ENCODE results near the gene CPNE1. TPM values are rescaled to one million over a fixed set of nuclear protein-coding genes. Genes with fewer than 3 reads are reported as not detected.

CPNE1 gene
- total and polyA plus RNA-seq, 10 of the 15 experiments (the other 5 are each of a cell fraction or from before 2014, with no cell fraction given): 84.9 to 209 (median 146) TPM

GRCh38 chr20:35619196-35620095, 45.3 kb downstream of the CPNE1 start:
- no TSS peak for BruUV-seq (replicated peaks)
- Histone ChIP-seq H3K4me2 (ENCODE audit: control insufficient read depth, insufficient read depth) (peak overlapping the region; percentile 82), H2AFZ (ENCODE audit: control insufficient read depth, low read depth, low read length) (peak overlapping the region; percentile 73), H3K9ac (ENCODE audit: control insufficient read depth, insufficient read depth, low read length) (no peak overlapping the region), H4K20me1 (ENCODE audit: control insufficient read depth, insufficient read depth) (no peaks in the 10 kb centered on the region), H3K27ac (ENCODE audit: control insufficient read depth, insufficient read depth) (no peak overlapping the region), H3K4me3 (peak overlapping the region; percentile 99), H3K79me2 (ENCODE audit: control insufficient read depth, insufficient read depth, low read length) (no peaks in the 10 kb centered on the region; the same call in none of the 2 replicates), H3K4me1 (ENCODE audit: control insufficient read depth, insufficient read depth, low read length) (peaks cover 25% of the 10 kb centered on the region), H3K27me3 (replicated peaks in 1 of 2; ENCODE audit: control insufficient read depth in 2 of 2, insufficient read depth in 2 of 2, low read length in 1 of 2) (no peaks in the 10 kb centered on the region), H3K9me3 (replicated peaks; ENCODE audit: control insufficient read depth, insufficient read depth, low read length) (no peaks in the 10 kb centered on the region), H3K36me3 (ENCODE audit: control insufficient read depth in 2 of 2, insufficient read depth in 2 of 2, low read length in 1 of 2) (peaks cover 0 to 1% of the 10 kb centered on the region in 2 experiments; a peak in 1 of 4 replicates)
- FAIRE-seq: peak; percentile 80
- DNase-seq (ENCODE audit: low read depth, low spot score): peak; percentile 45
- in situ Hi-C loops (cut with MboI) (no loop called here), intact Hi-C loops (cut with micrococcal nuclease; ENCODE audit: unreplicated experiment) (loop anchor here (2.0 to 10.0 kb wide), 3 partner anchors 45 to 155 kb away; partner anchors contain the start of genes CPNE1, ERGIC3 and RBM12)
- RAD21 ChIA-PET (ENCODE audit: unreplicated experiment): interaction anchor here (0.7 to 3.1 kb wide), 14 partner anchors 10 to 474 kb away, joined by 3 to 29 read pairs (median 4); partner anchors contain the start of genes CPNE1, ERGIC3, RBM12 and RBM39
- WGBS (ENCODE audit: insufficient coverage, insufficient replicate concordance, low lambda C conversion rate, missing lambda C conversion rate): 2% methylated on average over 49 of the region's 49 CpGs
- ATAC-seq: peak; percentile 69
- SMC1A ChIA-PET (ENCODE audit: uncharacterized antibody, unreplicated experiment): interaction anchor here (0.8 to 3.8 kb wide), 14 partner anchors 10 to 334 kb away, joined by 3 to 28 read pairs (median 4); partner anchors contain the start of genes CPNE1, RBM12 and RBM39
- POLR2A ChIA-PET: interaction anchor here (0.5 to 5.0 kb wide), 13 partner anchors 14 to 1187 kb away, joined by 3 to 24 read pairs (median 5); partner anchors contain the start of genes CEP250, CPNE1, RBM12 and RBM39
- CTCF ChIA-PET: interaction anchor here (0.7 to 4.0 kb wide), 28 partner anchors 10 to 335 kb away, joined by 3 to 31 read pairs (median 4); partner anchors contain the start of genes CPNE1, ERGIC3, NFS1 and RBM12
- TF ChIP-seq MTA3 (IDR thresholded peaks at IDR 0.05; ENCODE audit: borderline replicate concordance, low read length) (no peak), DPF2 (IDR thresholded peaks at IDR 0.05) (no peak), CEBPB (IDR thresholded peaks at IDR 0.05; ENCODE audit: borderline replicate concordance in 1 of 2, low read depth in 2 of 2, low read length in 2 of 2) (no peak), ASH2L (IDR thresholded peaks at IDR 0.05; ENCODE audit: borderline replicate concordance, low read depth) (no peak), MLLT1 (IDR thresholded peaks at IDR 0.05) (peak; percentile 72; the same call in 1 of the 2 replicates), MEF2B (IDR thresholded peaks at IDR 0.05; ENCODE audit: partially characterized antibody, poor library complexity, severe bottlenecking) (no peak), NRF1 (conservative IDR thresholded peaks at IDR 0.05; ENCODE audit: low read depth, low read length) (no peak), TAF1 (IDR thresholded peaks at IDR 0.05; ENCODE audit: borderline replicate concordance, low read depth, low read length) (no peak), MYB (IDR thresholded peaks at IDR 0.05; ENCODE audit: borderline replicate concordance, low read depth, low read length) (no peak), SMC3 (IDR thresholded peaks at IDR 0.05; ENCODE audit: borderline replicate concordance, low read length) (no peak), SMARCA5 (IDR thresholded peaks at IDR 0.05) (peak; percentile 82), EGR1 (IDR thresholded peaks at IDR 0.05; ENCODE audit: borderline replicate concordance in 1 of 2, low read depth in 2 of 2, low read length in 2 of 2) (0 out of 3 replicates have a peak, but pooled peaks of 1 of the 2 experiments have one; percentile 5), KDM1A (IDR thresholded peaks at IDR 0.05; ENCODE audit: borderline replicate concordance) (no peak), YY1 (IDR thresholded peaks at IDR 0.05; ENCODE audit: low read depth, low read length) (peak; percentile 65; the same call in 1 of the 2 replicates), TBL1XR1 (IDR thresholded peaks at IDR 0.05; ENCODE audit: low read depth, low read length) (no peak), GATAD2B (conservative IDR thresholded peaks at IDR 0.05; ENCODE audit: low read depth) (peak; percentile 67; the same call in 1 of the 2 replicates), HDAC6 (IDR thresholded peaks at IDR 0.05; ENCODE audit: unreplicated experiment) (no peak), RAD51 (IDR thresholded peaks at IDR 0.05) (no peak), LARP7 (IDR thresholded peaks at IDR 0.05) (peak; percentile 61; the same call in 1 of the 2 replicates), SIN3A (IDR thresholded peaks at IDR 0.05; ENCODE audit: low read depth, low read length) (0 out of 2 replicates have a peak, but pooled peaks have one; percentile 63), RBBP5 (conservative IDR thresholded peaks at IDR 0.05) (no peak)
- TF ChIP-seq, protein P1, sequence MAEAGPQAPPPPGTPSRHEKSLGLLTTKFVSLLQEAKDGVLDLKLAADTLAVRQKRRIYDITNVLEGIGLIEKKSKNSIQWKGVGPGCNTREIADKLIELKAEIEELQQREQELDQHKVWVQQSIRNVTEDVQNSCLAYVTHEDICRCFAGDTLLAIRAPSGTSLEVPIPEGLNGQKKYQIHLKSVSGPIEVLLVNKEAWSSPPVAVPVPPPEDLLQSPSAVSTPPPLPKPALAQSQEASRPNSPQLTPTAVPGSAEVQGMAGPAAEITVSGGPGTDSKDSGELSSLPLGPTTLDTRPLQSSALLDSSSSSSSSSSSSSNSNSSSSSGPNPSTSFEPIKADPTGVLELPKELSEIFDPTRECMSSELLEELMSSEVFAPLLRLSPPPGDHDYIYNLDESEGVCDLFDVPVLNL (IDR thresholded peaks at IDR 0.05; ENCODE audit: low read depth, low read length): no peak

Data from GM12878 (cell line).